Measurements from ENCODE around the gene ITPKB. TPM values are rescaled to one million over a fixed set of nuclear protein-coding genes. Genes with fewer than 3 reads are reported as not detected.
"Not testable (repeated sequence)": the region's sequence is repeated elsewhere in the genome, so short reads cannot be mapped to it uniquely, and the experiment has no call there.

ITPKB gene
- total RNA-seq, 1 donor from 2014 or later = 19.4 TPM

DNA sequence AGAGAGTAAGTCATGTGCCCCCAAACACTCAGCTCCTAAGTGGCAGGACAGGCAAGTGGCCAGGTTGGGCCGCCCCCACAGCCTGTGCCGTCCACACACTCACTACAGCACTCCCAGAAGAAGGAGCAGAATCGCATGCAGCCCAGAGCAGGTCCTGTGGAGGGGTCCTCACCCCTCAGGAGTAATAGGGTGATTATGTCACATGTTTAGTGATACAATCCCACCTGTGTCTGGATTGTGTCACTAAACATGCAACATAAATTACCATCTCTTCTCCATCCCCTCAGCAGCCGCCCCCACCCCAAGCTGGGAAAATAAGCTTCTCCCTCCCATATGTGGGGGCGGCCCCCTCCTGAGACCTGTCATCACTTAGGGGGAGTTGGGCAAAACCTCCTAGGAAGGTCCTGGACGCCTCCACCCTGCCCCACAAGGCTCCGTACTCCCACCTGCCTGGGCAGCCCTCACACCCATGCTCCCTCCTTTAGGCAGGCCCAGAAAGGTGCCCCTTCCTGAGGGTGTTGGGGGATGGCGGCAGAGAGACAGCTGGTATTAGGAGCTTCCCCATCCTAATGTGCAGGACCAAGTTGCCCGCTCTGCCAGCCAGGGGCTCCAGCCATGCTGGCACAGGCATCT, 133.6 kb downstream of the ITPKB start:
- DNase-seq (ENCODE audit: low read depth in 2 of 2) = no peak

DNA sequence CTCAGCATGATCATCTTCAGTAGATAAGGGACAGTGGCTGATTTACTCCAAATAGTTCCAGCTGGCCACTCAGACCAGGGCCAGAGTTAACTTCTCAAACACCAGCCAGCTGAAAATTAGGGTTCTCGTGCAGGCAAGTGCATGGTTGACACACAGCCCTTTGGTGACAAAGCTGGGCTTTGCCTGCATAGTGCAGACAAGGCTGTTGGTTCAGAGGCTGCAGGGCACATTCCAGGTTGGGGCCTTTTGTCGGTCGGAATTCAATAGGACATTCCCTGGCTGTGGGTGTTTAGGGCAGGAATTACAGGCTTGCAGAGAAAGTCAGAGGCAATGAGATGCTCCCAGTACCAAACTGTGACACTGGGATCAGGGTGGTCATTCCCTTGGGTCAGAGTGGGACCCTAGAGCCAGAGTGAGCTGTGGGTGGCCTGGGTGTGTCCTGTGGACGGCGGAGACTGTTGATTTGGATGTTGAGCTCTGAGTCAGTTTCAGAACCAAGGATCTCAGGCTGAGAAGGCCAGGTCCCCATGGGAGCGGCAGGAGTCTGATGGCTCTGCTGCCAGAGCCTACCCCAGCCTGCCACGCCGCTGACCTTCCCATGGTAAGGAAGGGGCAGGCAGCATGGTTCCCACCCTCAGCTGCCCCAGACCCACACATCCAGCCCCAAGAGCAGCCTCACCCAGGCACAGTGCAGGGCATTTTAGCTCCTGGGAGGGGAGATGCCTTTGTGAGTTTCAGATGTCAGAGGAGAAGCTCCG, 134.3 kb downstream of the ITPKB start:
- no peak for DNase-seq (ENCODE audit: low read depth in 2 of 2)

DNA sequence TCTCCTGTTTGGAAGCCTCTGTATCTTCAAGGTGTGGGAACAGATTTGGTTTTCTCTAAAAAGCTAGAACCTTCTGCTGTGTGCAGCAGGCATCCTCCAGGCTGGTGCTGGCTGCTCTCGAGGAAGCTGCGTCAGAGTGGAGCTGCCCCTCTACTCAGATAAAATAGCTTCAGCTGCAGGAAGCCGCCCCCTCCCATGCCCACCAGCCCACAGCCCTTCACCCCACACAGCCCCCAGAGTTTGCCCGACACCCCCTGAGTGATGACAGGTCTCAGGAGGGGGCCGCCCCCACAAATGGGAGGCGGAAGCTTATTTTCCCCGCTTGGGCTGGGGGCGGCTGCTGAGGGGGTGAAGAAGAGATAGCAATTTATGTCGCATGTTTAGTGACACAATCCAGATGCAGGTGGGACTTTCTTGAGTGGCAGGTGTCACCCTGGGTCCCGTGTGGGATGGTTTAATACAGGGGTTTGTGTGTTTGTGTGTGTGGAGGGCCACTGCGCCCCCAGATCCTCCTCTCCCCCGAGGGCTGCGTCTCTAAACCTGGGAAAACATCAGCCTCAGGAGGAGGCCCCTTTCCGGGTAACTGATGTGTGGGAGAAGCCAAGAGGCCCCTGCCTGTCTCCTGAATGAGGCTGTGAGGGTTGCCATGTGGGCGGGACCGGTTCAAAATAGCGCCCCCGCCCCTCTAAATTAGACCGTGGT, 135.1 kb downstream of the ITPKB start:
- DNase-seq (ENCODE audit: low read depth in 2 of 2) = no peak

DNA sequence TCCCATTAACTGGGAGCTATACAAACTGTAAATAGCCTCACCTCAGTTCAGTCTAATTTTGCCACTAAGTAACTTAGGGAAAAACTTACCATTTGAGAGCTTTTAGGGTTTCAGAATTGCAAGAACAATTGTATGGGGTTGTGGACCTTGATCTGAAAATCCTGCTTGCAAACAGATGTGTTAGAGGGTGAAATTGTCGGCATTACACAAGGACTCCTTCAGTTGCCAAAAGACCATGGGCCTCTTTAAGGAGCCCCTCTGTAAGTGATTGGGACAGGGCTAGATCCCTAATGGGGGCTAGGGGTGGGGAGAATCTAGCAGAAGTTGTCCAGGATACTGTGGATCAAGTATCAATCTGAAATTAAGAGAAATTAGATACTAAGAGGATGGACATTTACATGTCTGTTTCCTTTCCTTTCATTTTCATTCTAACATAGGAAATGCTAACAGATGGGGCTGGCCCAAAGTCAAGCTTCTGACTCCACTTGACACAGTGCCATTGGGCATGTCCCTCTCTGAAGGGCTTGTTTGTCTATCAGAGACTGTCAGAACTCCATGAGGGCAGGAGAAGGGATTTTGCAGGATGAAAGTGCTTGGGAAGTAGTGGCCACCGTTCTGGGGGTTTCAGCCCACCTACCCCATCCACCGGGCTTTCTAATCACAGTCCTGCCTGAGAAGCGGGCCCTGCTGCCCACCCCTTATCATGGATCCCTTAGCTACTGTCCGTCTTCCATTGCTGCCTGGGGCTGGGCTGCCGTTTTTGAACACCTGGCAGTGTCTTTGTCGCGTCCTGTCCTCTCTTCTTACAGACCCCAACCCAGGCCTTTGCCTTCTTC, 135.8 kb downstream of the ITPKB start:
- peak; percentile 65 to 83 for DNase-seq (ENCODE audit: low read depth in 2 of 2)

DNA sequence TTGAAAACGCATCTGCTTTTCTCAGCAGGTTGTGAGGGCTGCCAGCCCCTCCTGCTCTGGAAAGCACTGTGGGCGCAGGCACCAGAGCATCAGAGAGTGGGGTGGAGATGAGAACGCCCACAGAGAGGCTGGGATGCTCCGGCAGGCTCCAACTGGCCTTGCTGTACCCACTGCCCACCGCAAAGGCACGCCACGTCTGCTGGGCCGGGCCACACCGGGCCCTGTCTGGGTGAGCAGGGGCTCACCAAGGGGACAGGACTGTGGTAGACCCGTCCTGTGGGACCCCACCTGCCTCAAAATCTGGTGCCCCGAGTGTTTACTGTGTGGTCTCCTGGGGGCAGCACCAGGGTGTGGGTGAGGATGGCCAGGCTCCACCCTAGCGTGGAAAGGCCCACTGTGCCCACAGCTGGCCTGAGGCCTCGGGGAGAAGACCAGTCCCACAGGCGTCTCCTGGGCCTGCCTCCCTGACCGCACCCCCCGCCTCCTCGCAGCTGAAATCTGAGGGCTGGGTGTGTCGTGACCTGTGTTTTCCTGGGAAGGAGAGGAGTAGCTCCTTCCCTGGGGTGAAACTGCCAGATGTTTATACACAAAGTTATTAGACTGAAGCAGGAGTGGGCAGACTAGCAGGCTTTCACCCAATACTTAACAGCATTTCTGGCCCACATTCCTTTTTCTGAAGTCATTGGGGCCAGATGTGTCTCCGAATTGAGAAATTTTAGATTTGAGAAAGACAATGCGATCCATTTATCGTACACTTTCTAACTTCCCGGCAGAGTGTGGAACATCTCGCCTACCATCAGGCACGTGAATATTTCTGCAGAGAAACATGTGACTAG, 136.7 kb downstream of the ITPKB start:
- peak in 1 of 2 donors; percentile 40 for DNase-seq (ENCODE audit: low read depth in 2 of 2)

DNA sequence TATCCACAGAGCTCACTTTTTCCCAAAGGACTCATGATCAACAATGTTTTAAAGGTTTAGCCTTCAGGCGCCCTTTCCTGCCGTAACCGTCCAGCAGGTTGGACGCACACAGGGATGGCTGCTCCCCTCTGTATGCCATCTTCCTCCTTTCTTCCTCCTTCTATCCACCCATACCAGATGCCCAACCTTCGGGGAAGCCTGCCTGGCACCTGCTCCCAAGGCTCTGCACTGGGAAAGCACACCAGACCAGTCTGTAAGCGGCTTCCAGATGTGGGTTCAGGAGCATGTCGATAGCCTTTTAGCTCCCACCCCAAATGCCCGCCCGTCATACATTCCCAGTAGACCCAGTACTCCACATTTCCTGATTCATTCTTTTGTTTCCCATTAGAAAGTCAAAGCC, 137.6 kb downstream of the ITPKB start:
- DNase-seq (ENCODE audit: low read depth in 2 of 2) = no peak

DNA sequence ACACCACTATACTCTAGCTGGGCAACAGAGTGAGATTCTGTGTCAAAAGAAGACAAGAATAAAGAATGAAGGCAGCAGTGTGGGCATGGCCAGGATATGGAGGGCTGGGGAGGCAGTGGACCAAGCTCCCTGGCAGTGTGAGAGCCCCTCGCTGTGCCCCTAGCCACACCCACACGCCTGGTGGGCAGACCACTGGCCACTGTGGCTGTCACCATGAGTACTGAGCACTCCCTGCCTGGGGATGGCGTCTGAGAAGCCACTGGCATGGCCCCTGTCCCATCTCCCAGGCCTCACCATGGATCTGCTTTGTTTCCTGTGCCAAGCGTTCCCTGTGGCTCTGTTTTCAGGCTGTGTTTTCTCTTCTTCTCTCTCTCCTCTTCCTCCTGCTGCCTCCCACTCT, 138.8 kb downstream of the ITPKB start:
- DNase-seq (ENCODE audit: low read depth in 2 of 2) = no peak

DNA sequence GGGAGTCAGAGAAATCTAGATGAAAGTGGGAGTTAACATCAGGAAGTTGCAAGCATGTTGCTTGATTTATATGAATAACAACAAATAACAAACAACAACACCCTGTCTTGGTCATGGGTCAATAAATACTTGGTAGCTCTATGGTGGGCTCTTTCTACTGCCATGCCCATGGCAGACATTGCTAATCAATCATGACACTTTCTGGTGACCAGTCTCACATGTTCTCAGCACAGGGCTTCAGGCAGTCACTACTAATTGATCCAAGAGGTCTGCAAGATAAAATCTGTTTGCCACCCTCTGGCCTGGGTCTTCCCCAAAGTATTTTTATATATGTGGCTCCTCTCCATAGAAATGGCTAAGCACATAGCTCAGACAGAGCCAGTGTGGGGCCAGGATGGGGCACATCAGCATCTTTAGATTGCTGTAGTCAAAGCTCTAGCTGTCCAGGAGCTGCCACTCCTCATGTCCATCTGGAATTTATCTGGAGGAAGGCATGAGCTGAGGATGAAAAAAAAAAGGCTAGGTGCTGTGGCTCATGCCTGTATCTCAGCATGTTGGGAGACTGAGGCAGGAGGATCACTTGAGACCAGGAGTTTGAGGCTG, 139.3 kb downstream of the ITPKB start:
- no peak for DNase-seq (ENCODE audit: low read depth in 2 of 2)

DNA sequence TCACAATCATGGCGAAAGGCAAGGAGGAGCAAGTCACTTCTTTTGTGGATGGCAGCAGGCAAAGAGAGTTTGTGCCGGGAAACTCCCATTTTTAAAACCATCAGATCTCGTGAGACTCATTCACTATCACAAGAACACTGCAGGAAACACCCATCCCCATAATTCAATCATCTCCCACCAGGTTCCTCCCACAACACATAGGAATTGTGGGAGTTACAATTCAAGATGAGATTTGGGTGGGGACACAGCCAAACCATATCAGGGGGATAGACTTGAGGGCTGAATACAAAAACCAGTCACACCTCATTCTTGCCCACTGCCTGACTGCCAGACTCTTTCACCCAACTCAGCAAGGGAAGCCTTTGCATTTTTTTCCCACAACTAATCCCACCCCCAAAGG, 140.1 kb downstream of the ITPKB start:
- not testable (repeated sequence) for DNase-seq (ENCODE audit: low read depth in 2 of 2)

DNA sequence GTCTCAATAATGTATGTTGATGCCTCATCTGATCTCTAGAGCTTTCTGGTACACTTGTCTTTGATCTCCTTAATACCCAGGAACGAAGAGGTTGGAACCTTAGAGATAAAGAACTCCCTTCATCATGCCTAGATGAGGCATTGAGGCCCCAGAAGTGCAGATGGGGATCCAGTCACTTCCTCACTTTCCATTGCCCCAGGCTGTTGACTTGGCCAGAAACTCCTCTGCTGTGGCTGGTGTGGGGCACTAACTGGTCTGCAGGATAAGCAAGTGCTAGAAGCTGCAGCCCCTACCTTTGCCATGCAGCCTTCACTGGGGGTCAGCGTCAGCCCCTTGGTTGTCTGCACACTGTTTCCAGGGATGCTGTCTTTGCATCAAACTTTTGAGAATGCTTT, 140.6 kb downstream of the ITPKB start:
- DNase-seq (ENCODE audit: low read depth in 2 of 2) = no peak

DNA sequence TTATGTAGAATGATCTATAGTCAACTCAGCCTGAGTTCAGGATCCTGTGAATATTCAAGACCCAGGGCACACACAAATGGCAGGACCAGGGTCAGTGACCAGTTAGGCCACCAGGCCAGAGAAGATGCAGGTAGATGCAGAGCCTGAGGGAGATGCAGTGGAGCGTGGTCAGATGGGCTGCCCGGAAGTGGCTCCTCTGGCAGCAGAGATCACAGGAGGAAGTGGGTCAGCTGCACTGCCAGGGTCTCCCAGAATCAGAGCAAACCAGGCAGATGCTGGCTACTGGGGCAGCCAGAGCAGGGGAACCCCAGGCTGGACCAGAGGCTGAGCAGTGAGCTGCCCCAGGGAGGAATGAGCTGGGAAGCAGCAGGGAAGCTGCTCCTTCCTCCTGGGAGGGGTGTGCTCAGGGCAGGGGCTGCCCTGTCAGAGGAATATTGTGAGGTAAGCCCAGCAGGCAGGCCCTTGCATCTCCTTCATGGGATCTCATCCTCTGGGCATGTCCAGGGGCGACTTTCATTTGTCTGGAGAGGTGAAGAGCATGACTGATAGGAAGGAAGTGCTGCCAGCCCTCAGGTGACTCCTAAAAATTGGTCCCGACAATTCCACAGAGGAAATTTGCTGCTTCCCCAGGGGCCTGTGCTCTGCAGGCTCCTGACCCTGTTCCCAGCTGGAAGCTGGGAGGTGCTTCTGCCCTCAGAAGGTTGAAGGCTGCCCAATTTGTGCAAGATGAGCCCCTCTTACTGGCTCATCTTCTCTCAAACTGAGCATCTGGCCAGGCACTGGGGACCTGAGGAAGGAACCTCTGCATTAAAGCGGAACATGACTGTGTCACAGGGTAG, 141.2 kb downstream of the ITPKB start:
- DNase-seq (ENCODE audit: low read depth in 2 of 2) = no peak

DNA sequence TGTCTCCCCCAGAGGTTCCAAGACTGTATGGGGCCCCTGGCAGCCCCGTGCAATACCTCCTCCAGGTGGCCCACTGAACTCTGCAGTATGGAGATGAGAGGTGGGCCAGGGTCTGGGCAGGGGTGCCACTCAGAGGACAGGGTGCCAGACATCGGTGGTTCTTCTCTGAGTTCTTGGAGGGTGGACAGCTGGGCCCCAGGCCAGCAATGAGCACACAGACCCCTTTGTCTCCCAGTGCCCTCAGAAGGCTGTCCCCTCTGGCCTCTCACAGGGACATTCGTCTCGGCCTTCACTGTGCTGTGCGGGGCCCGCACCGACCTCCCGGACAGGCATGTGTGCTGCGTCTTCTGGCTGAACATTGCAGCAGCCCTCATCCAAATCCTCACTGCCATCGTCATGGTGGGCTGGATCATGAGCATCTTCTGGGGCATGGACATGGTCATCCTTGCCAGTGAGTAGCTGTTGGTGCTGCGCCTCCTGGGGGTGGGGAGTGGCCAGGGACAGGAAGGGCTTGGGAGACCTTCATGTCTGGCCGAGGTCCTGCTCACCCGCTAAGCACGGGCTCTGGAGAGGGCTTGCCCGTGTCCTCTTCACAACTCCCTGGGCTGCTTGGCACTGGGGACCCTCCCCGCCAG, 142.4 kb downstream of the ITPKB start:
- DNase-seq (ENCODE audit: low read depth in 2 of 2) = no peak

DNA sequence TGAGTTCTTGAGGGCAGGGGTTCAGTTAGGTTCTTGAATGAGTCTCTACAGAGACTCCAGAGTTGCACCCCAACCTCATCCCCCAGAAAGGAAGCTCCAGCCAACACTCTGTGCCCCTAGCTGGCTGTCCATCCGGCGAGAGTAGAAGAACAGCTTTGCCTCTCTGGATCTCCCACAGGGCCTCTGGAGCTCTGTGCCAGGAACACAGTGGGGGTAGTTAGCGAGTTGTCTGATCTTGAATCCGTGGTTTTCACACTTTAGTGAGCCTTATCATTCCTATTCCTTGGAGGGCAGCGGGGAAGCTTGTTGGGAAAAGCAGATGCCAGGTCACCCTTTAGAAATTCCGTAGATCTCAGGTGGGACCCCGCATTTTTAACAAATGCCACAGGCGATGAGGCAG, 145.5 kb downstream of the ITPKB start:
- no peak for DNase-seq (ENCODE audit: low read depth in 2 of 2)

DNA sequence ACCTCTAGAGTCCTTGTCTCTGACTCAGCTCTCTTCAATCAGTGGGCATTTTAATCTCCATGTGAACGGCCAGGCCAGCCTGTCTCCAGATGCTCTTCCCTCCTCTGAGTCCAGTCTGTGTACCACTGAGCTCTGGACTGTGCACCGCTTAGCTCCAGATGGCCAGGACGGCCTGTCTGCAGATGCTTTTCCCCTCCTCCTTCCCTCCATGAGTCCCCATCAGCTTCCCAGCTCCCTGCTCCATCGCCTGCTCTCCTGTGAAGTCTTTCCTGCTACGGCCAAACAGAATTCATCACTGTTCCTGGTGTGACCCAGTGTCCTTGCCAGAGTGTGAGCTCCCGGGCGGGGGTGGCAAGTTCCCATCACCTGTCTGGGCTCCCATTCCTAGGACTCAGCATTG, 148.5 kb downstream of the ITPKB start:
- DNase-seq (ENCODE audit: low read depth in 2 of 2) = no peak

DNA sequence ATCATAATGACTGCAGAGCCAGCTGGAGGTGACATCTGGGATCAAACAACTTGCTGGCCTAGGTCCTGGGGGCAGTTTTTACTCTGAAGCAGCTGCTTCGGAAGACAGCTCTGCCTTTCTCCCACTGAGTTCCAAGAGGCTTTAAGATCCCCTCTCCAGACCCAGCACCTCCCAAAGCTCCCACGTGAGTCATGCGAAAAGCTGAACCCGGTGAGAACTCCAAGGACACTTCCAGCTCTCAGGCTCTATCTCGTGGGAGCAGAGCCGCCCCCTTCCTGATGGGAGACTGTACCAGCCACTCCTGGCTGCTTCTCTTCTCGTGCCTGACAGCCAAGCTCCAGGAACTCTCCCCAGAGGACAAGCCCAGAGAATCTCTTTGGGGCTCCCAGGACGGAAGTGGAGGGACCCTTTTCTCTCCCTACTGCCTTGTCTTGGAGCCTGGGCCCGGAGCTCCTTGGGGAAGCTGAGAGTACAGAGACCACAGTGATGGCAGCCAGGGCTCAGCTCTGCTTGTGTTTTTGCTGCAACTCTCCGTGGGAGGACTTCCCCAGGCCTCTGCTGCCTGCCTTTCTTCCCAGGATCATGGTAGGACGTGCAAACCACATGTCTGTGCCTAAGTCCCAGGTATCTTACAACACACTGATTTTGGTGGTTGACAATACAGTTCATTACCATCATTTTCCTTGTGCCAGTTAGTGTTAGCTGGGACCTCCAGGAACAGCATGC, 149.9 kb downstream of the ITPKB start:
- DNase-seq (ENCODE audit: low read depth in 2 of 2) = no peak

DNA sequence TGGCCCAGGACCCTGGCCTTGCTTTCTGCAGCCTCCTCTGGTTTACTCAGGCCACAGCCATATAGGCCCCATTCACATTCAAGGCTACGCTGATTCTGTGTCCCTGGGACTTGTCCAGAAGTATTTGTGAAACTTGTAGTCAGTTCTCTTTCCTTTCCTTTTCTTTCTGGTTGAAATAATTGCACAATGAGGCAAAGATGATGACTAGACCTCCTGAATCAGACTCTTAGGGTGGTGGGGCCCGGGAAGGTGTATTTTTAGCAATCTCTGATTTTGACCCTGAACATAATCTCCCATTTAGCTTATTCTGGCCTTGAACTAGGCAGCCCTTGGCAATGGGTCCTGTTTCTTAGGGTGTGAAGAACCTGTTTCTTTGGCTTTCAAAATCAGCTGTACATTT, 150.6 kb downstream of the ITPKB start:
- DNase-seq (ENCODE audit: low read depth in 2 of 2) = no peak

DNA sequence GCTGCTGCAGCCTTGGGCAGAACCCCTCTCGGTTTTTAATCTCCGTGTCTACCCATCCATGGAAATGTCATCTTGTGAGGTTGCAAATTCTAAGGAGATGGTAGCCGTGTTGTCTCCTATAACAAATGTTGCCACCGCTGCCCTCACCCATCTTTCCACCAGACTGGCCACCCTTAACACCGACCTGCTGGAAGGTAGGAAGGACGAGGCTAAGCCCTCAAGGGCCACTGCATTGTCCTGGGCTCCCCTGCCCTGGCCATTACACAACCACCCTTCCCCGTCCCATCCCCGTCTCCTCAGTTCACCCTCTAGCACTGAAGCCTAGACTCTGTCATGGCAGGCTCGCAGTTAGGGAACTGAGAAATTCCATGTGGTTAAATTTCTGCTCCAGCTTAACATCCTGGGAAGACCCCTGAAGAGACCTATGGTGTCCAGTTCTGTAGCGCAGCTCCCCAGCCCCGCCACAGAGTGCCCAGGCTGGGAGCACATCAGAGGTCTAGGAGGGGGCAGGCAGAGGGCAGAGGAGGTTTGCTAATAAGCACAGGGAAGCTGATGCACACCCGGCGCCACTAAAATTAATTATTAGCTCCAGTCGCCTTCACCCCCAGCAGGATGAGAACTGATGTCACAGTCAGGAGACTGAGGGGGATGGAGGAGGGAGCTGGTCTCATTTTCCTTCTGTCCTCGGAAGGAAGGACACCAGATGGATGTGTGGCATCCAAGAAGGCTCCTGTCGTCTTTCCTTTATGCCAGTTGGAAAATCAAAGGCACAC, 152.2 kb downstream of the ITPKB start:
- no peak for DNase-seq (ENCODE audit: low read depth in 2 of 2)

DNA sequence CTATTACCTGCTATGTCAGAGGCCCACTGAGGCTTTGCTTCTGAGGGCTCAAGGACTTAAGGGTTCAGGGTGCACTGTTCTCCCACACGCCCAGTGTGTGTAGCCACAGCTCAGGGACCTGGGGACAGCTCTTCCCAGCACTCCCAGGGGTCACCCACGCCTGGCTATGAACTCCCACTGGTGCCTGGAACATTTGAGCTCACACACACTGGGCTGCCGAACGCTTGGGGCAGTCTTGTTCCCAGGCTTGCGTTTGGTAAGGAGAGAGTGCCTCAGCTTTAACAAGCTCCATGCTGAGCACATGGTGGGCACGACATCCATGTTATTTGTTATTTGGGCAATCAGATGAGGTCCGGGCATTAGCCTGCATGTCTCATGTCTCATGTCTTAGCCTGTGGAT, 153.0 kb downstream of the ITPKB start:
- DNase-seq (ENCODE audit: low read depth in 2 of 2) = no peak

Data from lung microvascular endothelial cell (primary cell).